Osteoblast (primary cell): ENCODE measurements around the gene NME1. TPM values are rescaled to one million over a fixed set of nuclear protein-coding genes. Genes with fewer than 3 reads are reported as not detected.

Source experiments
- DNase-seq: peaks from one replicate; pipeline ENCODE4 v3.0.0; 2011; ENCODE audit warnings: low spot score, mixed read lengths; ENCODE audit not compliant: insufficient read length; ENCODE audit errors: missing footprints
- H2AFZ ChIP-seq: 2 replicates; pipeline ENCODE4 v1.6.0; 2011; ENCODE audit warnings: mild to moderate bottlenecking, low read length
- H3K27ac ChIP-seq: 2 replicates; pipeline ENCODE4 v1.5.1; 2011; ENCODE audit warnings: mild to moderate bottlenecking, low read depth, low read length, moderate library complexity
- H3K27me3 ChIP-seq: 2 replicates; pipeline ENCODE4 v1.6.0; 2012; ENCODE audit warnings: mild to moderate bottlenecking, control low read depth, inconsistent platforms, low read length, moderate library complexity; ENCODE audit not compliant: insufficient read depth
- H3K36me3 ChIP-seq: 2 replicates; pipeline ENCODE4 v1.5.1; 2011; ENCODE audit warnings: mild to moderate bottlenecking, low read length, control low read depth, moderate library complexity; ENCODE audit not compliant: insufficient read depth
- H3K4me1 ChIP-seq: 2 replicates; pipeline ENCODE4 v1.5.1; 2011; ENCODE audit warnings: mild to moderate bottlenecking, low read length, control low read depth, moderate library complexity; ENCODE audit not compliant: insufficient read depth
- H3K4me2 ChIP-seq: 2 replicates; pipeline ENCODE4 v1.6.0; 2011; ENCODE audit warnings: mild to moderate bottlenecking, low read length; ENCODE audit not compliant: insufficient read depth
- H3K4me3 ChIP-seq: fragments of 200-600 bp; sonication (generic); 3 replicates; pipeline ENCODE4 v1.5.1; 2012; ENCODE audit warnings: mild to moderate bottlenecking, low read length, inconsistent platforms; ENCODE audit not compliant: insufficient read depth
- H3K79me2 ChIP-seq: 2 replicates; pipeline ENCODE4 v1.6.0; 2012; ENCODE audit warnings: mild to moderate bottlenecking, low read length, control low read depth, inconsistent platforms; ENCODE audit not compliant: insufficient read depth
- H3K9me3 ChIP-seq: 2 replicates; pipeline ENCODE4 v1.5.1; 2011; ENCODE audit warnings: low read depth, low read length, control low read depth
- H4K20me1 ChIP-seq: 2 replicates; pipeline ENCODE4 v1.6.0; 2012; ENCODE audit warnings: mild to moderate bottlenecking, low read length, control low read depth; ENCODE audit not compliant: insufficient read depth
- total RNA-seq: library from RNA; depleted of rRNA; stranded (reverse); fragments of >200 nt; gene quantifications from 2 replicates; pipeline ENCODE4 v1.2.3, GENCODE V29; 2012
- TF ChIP-seq, protein P1 (sequence below): IDR thresholded peaks from 2 replicates; pipeline ENCODE4 v1.5.1; 2011; ENCODE audit warnings: mild to moderate bottlenecking, low read depth, low read length, moderate library complexity; ENCODE audit errors: extremely low read depth

The NME1 gene
- total RNA-seq, 1 donor, result 58.6 TPM

DNA sequence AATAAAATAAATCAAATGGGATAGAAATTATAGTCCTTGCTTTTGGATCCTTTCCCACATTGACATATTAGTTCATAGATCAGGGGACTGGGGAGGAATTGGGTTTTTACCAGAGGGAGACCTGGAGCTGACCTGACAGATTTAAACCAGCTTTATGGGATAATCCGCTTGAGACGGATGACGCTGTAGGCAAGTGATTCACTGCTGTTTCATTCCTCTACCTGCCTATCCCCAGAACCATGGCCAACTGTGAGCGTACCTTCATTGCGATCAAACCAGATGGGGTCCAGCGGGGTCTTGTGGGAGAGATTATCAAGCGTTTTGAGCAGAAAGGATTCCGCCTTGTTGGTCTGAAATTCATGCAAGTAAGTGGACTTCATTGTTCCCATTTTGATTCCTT lies 2.1 kb downstream of the NME1 start:
- no peak overlapping the region for H3K4me3 ChIP-seq
- no peak overlapping the region for H3K27ac ChIP-seq
- H3K79me2 ChIP-seq, result peaks cover 65% of the 10 kb centered on the region
- TF ChIP-seq, protein P1, sequence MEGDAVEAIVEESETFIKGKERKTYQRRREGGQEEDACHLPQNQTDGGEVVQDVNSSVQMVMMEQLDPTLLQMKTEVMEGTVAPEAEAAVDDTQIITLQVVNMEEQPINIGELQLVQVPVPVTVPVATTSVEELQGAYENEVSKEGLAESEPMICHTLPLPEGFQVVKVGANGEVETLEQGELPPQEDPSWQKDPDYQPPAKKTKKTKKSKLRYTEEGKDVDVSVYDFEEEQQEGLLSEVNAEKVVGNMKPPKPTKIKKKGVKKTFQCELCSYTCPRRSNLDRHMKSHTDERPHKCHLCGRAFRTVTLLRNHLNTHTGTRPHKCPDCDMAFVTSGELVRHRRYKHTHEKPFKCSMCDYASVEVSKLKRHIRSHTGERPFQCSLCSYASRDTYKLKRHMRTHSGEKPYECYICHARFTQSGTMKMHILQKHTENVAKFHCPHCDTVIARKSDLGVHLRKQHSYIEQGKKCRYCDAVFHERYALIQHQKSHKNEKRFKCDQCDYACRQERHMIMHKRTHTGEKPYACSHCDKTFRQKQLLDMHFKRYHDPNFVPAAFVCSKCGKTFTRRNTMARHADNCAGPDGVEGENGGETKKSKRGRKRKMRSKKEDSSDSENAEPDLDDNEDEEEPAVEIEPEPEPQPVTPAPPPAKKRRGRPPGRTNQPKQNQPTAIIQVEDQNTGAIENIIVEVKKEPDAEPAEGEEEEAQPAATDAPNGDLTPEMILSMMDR, result no peak
- peaks cover 41% of the 10 kb centered on the region for H3K36me3 ChIP-seq
- DNase-seq, result no peak
- peak overlapping the region; percentile 83 for H3K4me2 ChIP-seq
- peaks cover 14% of the 10 kb centered on the region for H4K20me1 ChIP-seq
- peaks cover 15% of the 10 kb centered on the region for H3K4me1 ChIP-seq
- no peak overlapping the region for H2AFZ ChIP-seq
- no peaks in the 10 kb centered on the region for H3K27me3 ChIP-seq
- H3K9me3 ChIP-seq, result no peaks in the 10 kb centered on the region

DNA sequence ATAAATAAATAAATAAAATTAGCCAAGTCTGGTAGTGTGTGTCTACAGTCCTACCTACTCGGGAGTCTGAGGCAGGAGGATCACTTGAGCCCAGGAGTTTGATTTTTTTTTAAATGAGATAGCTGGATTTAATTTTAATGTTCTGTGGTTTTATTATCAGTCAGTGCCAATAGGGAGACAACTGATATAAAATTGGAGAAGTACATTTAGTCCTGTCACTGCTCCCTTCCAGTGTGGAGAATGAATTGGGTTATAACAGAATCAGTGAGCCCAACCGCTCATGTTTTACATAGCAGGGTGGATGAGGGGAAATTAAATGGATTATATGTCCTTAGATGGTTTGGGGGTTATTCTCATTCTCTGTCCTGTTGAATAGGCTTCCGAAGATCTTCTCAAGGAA lies 6.2 kb downstream of the NME1 start:
- Histone ChIP-seq H3K79me2 (peaks cover 53% of the 10 kb centered on the region), H3K27me3 (no peaks in the 10 kb centered on the region), H2AFZ (no peak overlapping the region), H3K36me3 (peaks cover 68% of the 10 kb centered on the region), H4K20me1 (peaks cover 14% of the 10 kb centered on the region), H3K9me3 (no peaks in the 10 kb centered on the region), H3K4me3 (no peak overlapping the region), H3K27ac (no peak overlapping the region), H3K4me1 (peaks cover 5% of the 10 kb centered on the region), H3K4me2 (no peak overlapping the region)
- DNase-seq, result no peak
- TF ChIP-seq, protein P1, result no peak

DNA sequence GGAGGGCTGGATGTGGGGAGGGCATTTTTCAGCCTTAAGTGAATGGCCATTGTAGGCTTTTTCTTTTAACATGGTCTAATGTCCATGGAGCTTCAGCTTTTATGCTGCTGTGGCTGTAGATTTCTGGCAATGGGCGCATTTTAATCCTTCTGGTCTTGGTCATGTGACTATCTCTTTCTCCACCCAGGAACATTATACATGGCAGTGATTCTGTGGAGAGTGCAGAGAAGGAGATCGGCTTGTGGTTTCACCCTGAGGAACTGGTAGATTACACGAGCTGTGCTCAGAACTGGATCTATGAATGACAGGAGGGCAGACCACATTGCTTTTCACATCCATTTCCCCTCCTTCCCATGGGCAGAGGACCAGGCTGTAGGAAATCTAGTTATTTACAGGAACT lies 8.2 kb downstream of the NME1 start:
- no peak overlapping the region for H3K27ac ChIP-seq
- peaks cover 56% of the 10 kb centered on the region for H3K36me3 ChIP-seq
- TF ChIP-seq, protein P1, result no peak
- peak; percentile 62 for DNase-seq
- H3K79me2 ChIP-seq, result peaks cover 47% of the 10 kb centered on the region
- no peak overlapping the region for H3K4me2 ChIP-seq
- no peak overlapping the region for H2AFZ ChIP-seq
- H3K4me3 ChIP-seq, result no peak overlapping the region
- H3K9me3 ChIP-seq, result no peaks in the 10 kb centered on the region
- H3K4me1 ChIP-seq, result peaks cover 3% of the 10 kb centered on the region
- H3K27me3 ChIP-seq, result no peaks in the 10 kb centered on the region
- peaks cover 8% of the 10 kb centered on the region for H4K20me1 ChIP-seq

DNA sequence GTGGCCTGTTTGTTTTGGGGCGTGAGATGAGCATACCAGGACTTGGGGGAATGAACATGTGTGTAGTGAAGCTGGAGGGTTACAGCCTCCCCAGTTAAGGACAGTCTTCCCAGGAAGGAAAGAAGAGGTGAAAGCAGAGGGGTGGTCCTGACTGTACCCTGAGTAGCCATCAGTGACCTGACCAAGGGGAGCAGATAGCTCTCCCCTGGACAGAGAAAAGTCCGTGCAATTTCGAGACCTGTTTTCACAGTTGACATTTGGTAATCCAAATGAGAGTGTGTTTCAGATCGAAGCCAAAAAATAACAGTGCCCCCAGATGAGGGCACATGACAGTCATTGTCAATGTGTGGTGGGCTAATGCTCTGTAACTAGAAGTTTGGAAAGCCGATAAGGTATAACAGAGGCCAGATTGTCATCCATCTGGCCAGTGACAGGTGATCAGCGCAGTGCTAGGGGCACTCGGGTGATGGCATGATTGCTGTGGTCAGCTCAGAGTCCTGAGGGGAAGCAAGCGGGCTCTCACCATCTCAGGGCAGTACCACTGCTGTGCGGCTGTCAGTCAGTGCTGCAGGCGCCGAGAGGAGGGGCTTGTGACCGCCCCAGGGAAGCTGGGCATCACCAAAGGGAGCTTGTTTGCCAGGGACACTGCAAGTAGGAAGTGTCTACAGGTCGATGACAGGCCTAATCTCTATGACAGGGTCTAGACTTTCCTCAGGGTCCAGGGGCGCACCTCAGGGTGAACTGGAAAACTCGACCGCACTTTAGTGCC lies 11.7 kb downstream of the NME1 start:
- Histone ChIP-seq H3K36me3 (peaks cover 54% of the 10 kb centered on the region), H3K4me2 (peak overlapping the region; percentile 84), H3K79me2 (peaks cover 37% of the 10 kb centered on the region), H3K27me3 (no peaks in the 10 kb centered on the region), H3K4me1 (peaks cover 12% of the 10 kb centered on the region), H3K27ac (no peak overlapping the region), H2AFZ (peak overlapping the region; percentile 83), H3K4me3 (peak overlapping the region; percentile 94), H3K9me3 (no peaks in the 10 kb centered on the region), H4K20me1 (peaks cover 6% of the 10 kb centered on the region)
- peak; percentile 34 for DNase-seq
- TF ChIP-seq, protein P1, result no peak
